Right lobe of liver (tissue), 6 donors: Measurements from ENCODE around the gene TSPYL2. TPM values are rescaled to one million over a fixed set of nuclear protein-coding genes. Genes with fewer than 3 reads are reported as not detected.

Experiments
- ATAC-seq, 4 donors: fragments of 200-7000 bp; cut with Tn5 transposase; one replicate each; pipeline ENCODE4 v1.9.1; 2020; ENCODE audit warnings: mild to moderate bottlenecking in 4 of 4, moderate library complexity in 4 of 4
- DNase-seq, 3 donors: peaks; one replicate each; pipeline ENCODE4 v3.0.0-alpha.2; 2020
- H3K27ac ChIP-seq, 3 donors: fragments of 200-600 bp; one replicate each; pipeline ENCODE4 v1.8.0; 2022
- H3K27me3 ChIP-seq, 2 donors: fragments of 200-600 bp; one replicate each; pipeline ENCODE4 v1.8.0; 2022
- H3K36me3 ChIP-seq, 4 donors: fragments of 200-600 bp; sonication (generic) in 1 of 4; one replicate each; pipeline versions ENCODE4 v1.5.1 to v1.8.0; 2017 to 2022; ENCODE audit warnings: control low read depth in 1 of 4
- H3K4me1 ChIP-seq, 4 donors: fragments of 200-600 bp; sonication (generic) in 1 of 4; one replicate each; pipeline versions ENCODE4 v1.5.1 to v1.8.0; 2017 to 2022; ENCODE audit warnings: control low read depth in 1 of 4
- H3K4me3 ChIP-seq, 3 donors: fragments of 200-600 bp; one replicate each; pipeline ENCODE4 v1.8.0; 2022
- H3K9me3 ChIP-seq, 4 donors: fragments of 200-600 bp; sonication (generic) in 1 of 4; one replicate each; pipeline versions ENCODE4 v1.5.1 to v1.8.0; 2017 to 2022; ENCODE audit warnings: control low read depth in 1 of 4
- POLR2A ChIP-seq: fragments of 450-650 bp; IDR thresholded peaks from one replicate; pipeline ENCODE4 v1.6.1; 2017; ENCODE audit warnings: antibody characterized with exemption, mild to moderate bottlenecking
- WGBS: methylation state at CpG from one replicate; pipeline ENCODE4 v1.1.6; 2018; ENCODE audit warnings: low coverage, low lambda C conversion rate; ENCODE audit not compliant: insufficient coverage; ENCODE audit errors: missing lambda C conversion rate; 5-methylcytosine and 5-hydroxymethylcytosine counted together
- intact Hi-C, 2 donors: fragments of 100-400 bp; cut with DNase I; formaldehyde crosslinking; loops; one replicate each; pipeline versions ENCODE4 v1.11.2 to v1.14.1; 2022
- long read RNA-seq: library from polyadenylated mRNA; unstranded; transcript quantifications from one replicate; pipeline ENCODE4 v2.0.0, GENCODE V29; 2019
- total RNA-seq, 6 experiments: library from RNA; depleted of rRNA in 2 of 6; stranded (reverse); fragments of >200 nt in 2 of 6; fragmentation: NEBNext Ultra II Directional in 3 of 6; extraction: Animal tissue kit (Norgen Biotek cat#: 25700) in 3 of 6; gene quantifications; one replicate each; pipeline versions ENCODE4 v1.1.0 to v1.2.4, GENCODE V29; 2016 to 2023
- TF ChIP-seq, protein P1 (sequence below), 4 donors: fragments of 200-600 bp in 3 of 4; fragments of 450-650 bp in 1 of 4; IDR thresholded peaks; one replicate each; pipeline versions ENCODE4 v1.5.1 to v1.8.0; 2016 to 2022; ENCODE audit warnings: antibody characterized with exemption in 4 of 4, mild to moderate bottlenecking in 2 of 4
- donor health status: DM: no; HTN: yes; CAD: no.
- donor health status: DM: no; HTN: no; CAD: no.
- donor health status: DM: no; HTN: no; CAD: no.
- donor health status: DM: no; HTN: yes; CAD: no.
- donor health status: DM: no; HTN: yes; CAD: no.

Gene TSPYL2
- 1 to 10 TPM; 2.8 to 8.8 (median 4.9) TPM for total RNA-seq
- long read RNA-seq, partial matches to known transcripts, result 1 of 1 reads
- long read RNA-seq, other reads (novel, unspliced or antisense), result 0 of 1 reads

DNA sequence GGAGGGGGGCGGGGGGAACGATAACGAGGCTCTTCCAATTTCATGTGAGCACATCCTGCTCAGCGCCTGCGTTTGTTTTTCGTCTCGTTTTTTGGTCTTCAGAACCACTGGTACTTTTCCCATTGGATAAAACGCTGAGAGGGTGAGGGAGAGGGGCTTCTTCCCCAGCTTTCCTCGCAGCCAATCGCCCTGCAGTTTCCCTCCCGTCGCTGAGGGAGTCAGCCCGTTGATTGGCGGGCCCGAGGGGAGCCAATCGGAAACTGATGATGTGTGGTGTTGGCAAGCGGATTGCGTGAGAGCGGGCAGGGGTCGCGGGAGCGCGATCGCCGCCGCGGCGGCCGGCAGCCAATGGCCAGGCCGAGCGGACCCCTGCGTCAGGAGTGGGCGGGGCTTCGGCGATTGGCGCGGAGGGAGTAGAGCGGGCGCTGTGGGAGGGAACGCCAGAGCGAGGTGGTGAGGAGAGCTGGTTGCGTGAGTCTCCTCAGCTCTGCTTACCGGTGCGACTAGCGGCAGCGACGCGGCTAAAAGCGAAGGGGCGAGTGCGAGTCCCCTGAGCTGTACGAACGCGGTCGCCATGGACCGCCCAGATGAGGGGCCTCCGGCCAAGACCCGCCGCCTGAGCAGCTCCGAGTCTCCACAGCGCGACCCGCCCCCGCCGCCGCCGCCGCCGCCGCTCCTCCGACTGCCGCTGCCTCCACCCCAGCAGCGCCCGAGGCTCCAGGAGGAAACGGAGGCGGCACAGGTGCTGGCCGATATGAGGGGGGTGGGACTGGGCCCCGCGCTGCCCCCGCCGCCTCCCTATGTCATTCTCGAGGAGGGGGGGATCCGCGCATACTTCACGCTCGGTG lies at the start of gene TSPYL2:
TSS of gene TSPYL2 (plus strand) at position 443 of the 848 bp plus-strand sequence. CDS start at position 575, 132 bp downstream.
- H3K27ac ChIP-seq, result peak within 1 kb of the TSS; percentile 75 to 82 (median 78)
- WGBS, result 39% methylated on average over 55 of the region's 86 CpGs
- DNase-seq (peak; percentile 94), ATAC-seq (peak; percentile 94 to 97 (median 96))
- H3K4me3 ChIP-seq, result peak within 1 kb of the TSS; percentile 66 to 69 (median 68)
- no peaks in the 10 kb centered on the region for H3K9me3 ChIP-seq
- no peaks in the 10 kb centered on the region for H3K27me3 ChIP-seq
- no peaks in the 10 kb centered on the region for H3K36me3 ChIP-seq
- intact Hi-C loops, result no loop called here
- peaks cover 0 to 3% (median 0%) of the 10 kb centered on the region in 4 donors for H3K4me1 ChIP-seq
- TF ChIP-seq POLR2A, result peak; percentile 99
- TF ChIP-seq, protein P1, sequence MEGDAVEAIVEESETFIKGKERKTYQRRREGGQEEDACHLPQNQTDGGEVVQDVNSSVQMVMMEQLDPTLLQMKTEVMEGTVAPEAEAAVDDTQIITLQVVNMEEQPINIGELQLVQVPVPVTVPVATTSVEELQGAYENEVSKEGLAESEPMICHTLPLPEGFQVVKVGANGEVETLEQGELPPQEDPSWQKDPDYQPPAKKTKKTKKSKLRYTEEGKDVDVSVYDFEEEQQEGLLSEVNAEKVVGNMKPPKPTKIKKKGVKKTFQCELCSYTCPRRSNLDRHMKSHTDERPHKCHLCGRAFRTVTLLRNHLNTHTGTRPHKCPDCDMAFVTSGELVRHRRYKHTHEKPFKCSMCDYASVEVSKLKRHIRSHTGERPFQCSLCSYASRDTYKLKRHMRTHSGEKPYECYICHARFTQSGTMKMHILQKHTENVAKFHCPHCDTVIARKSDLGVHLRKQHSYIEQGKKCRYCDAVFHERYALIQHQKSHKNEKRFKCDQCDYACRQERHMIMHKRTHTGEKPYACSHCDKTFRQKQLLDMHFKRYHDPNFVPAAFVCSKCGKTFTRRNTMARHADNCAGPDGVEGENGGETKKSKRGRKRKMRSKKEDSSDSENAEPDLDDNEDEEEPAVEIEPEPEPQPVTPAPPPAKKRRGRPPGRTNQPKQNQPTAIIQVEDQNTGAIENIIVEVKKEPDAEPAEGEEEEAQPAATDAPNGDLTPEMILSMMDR (IDR thresholded peaks at IDR 0.05), result no peak

DNA sequence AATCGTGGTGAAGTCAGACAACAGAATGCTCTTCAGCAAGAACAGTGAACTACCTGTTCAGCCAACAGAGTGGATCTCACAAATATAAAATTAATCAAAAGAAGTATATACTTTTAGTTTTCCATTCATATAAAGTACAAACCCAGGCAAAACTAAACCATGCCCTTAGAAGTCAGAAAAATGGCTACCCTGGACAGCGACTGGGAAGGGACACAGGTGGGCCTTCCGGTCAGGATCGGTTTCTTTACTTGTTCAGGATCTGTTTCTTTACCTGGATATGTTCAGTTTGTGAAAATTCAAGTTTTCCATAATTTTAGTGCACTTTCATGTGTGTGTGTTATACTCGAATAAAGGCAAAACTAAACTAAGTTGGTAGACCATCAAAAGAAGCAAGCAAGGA lies 46.0 kb upstream of the TSPYL2 start:
- no peak for DNase-seq
- intact Hi-C loops, result no loop called here
- Histone ChIP-seq H3K9me3 (no peaks in the 10 kb centered on the region), H3K27ac (no peak overlapping the region), H3K27me3 (peaks cover 0 to 7% of the 10 kb centered on the region in 2 donors), H3K36me3 (no peaks in the 10 kb centered on the region), H3K4me1 (no peaks in the 10 kb centered on the region), H3K4me3 (no peak overlapping the region)
- ATAC-seq, result no peak
- 43% methylated on average over 5 of the region's 5 CpGs for WGBS
- TF ChIP-seq, protein P1 (IDR thresholded peaks at IDR 0.05), result no peak
- TF ChIP-seq POLR2A, result no peak

- no peak overlapping the region for H3K27ac ChIP-seq
- intact Hi-C loops, result no loop called here
- TF ChIP-seq POLR2A, result no peak
- TF ChIP-seq, protein P1 (IDR thresholded peaks at IDR 0.05), result no peak
- H3K9me3 ChIP-seq, result no peaks in the 10 kb centered on the region
- no peaks in the 10 kb centered on the region for H3K4me1 ChIP-seq
- 43% methylated on average over 4 of the region's 4 CpGs for WGBS
- no peaks in the 10 kb centered on the region for H3K36me3 ChIP-seq
- DNase-seq (no peak), ATAC-seq (no peak)
- no peak overlapping the region for H3K4me3 ChIP-seq
- peaks cover 0 to 7% of the 10 kb centered on the region in 2 donors for H3K27me3 ChIP-seq
Measured at GRCh38 chrX:53039236-53039635, 42.9 kb upstream of the TSPYL2 start.

- WGBS, result 82% methylated on average over 5 of the region's 5 CpGs
- H3K36me3 ChIP-seq, result no peaks in the 10 kb centered on the region
- H3K27me3 ChIP-seq, result no peaks in the 10 kb centered on the region
- DNase-seq (no peak), ATAC-seq (no peak)
- no peaks in the 10 kb centered on the region for H3K4me1 ChIP-seq
- intact Hi-C loops, result no loop called here
- H3K4me3 ChIP-seq, result no peak overlapping the region
- no peak overlapping the region for H3K27ac ChIP-seq
- TF ChIP-seq POLR2A, result no peak
- TF ChIP-seq, protein P1 (IDR thresholded peaks at IDR 0.05), result no peak
- H3K9me3 ChIP-seq, result no peaks in the 10 kb centered on the region
Measured at GRCh38 chrX:53044995-53045394, 37.2 kb upstream of the TSPYL2 start.
